GM10248 (cell line): ENCODE data around the gene TMEM63A.

Experiments used
- CTCF ChIA-PET: fragments of 300-600 bp; sonication (Branson Sonifier 250); formaldehyde crosslinking; extraction: SDS; loops from one replicate; lab custom pipeline; 2021; ENCODE audit warnings: antibody characterized with exemption; lab: Yijun Ruan, JAX
- POLR2A ChIA-PET: fragments of 350-650 bp; sonication (Branson Sonifier 250); formaldehyde crosslinking; extraction: SDS; loops from one replicate; lab custom pipeline; 2020; ENCODE audit warnings: antibody characterized with exemption; lab: Yijun Ruan, JAX
- DNase-seq: peaks from one replicate; pipeline ENCODE4 v3.0.0; 2012; ENCODE audit errors: extremely low spot score
- CTCF ChIP-seq: IDR thresholded peaks from 2 replicates; pipeline ENCODE4 v1.5.1; 2012; ENCODE audit warnings: mild to moderate bottlenecking, low read depth; ENCODE audit errors: extremely low read depth, missing control alignments, control extremely low read depth

The TMEM63A gene

GRCh38 chr1:225876900-225877510, 5.2 kb downstream of the TMEM63A start:
- no peak for TF ChIP-seq CTCF
- POLR2A ChIA-PET, result interaction anchor here (0.5 kb wide), 1 partner anchor 790 kb away, joined by 3 read pairs; no protein-coding TSS in a partner anchor
- DNase-seq, result no peak
- CTCF ChIA-PET, result interaction anchor here (0.7 to 1.7 kb wide), 7 partner anchors 11 to 100 kb away, joined by 3 to 6 read pairs (median 3); partner anchors contain the start of genes LEFTY1 and SRP9

- no peak for TF ChIP-seq CTCF
- CTCF ChIA-PET, result interaction anchor here (1.1 kb wide), 1 partner anchor 87 kb away, joined by 3 read pairs; no protein-coding TSS in a partner anchor
- POLR2A ChIA-PET, result interaction anchor here (0.5 kb wide), 1 partner anchor 119 kb away, joined by 3 read pairs; no protein-coding TSS in a partner anchor
- no peak for DNase-seq
Observed at GRCh38 chr1:225875044-225875815, 7.0 kb downstream of the TMEM63A start.

DNA sequence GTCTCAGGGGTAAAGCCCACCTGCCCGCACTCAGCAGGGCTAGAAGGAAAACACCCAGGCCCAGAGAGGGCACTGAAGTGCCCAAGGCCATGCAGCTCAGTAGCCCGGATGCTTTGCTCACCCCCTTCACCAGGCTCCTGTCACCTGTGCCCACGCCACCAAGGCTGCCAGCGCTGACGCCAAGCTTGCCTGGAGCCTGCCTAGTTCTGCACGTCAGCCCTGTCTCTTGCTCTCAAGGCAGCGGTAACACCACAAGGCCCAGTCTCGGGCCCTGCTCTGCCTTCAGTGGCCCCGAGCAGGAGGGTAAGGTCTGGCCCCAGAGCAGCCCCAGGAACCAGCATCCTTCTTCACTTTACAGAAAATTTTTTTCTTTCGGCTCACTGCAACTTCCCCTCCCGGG, 7.7 kb downstream of the TMEM63A start:
- POLR2A ChIA-PET, result interaction anchor here (0.5 kb wide), 1 partner anchor 120 kb away, joined by 3 read pairs; no protein-coding TSS in a partner anchor
- no peak for DNase-seq
- no peak for TF ChIP-seq CTCF
- CTCF ChIA-PET, result interaction anchor here (1.1 kb wide), 1 partner anchor 87 kb away, joined by 3 read pairs; no protein-coding TSS in a partner anchor

DNA sequence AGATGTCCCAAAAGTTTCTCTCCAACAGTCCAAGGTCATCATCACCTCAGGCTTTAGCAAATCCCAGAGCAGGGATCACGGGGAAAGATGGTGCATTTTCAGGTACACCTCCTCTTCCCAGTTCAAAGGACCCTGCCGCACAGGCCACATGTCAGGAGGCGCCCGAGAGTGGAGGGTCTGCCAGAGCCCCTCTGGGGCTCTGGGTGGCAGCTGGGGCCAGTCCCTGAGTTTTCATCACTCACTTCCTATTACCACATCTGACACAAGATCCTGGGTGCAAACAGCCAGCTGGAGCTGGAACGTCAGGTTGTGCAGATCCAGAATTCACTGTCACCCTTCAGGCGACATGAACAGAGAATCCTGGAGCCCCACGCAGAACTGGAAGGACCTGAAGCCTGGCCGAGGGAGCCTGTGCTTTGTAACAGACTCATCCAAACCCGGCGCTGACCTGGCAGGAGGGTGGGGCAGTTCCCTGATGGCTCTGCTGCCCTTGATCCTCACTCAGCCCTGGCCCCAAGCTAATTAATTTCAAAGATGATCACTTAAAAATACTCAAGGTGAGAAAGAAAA, 8.8 kb downstream of the TMEM63A start:
- CTCF ChIA-PET, result interaction anchor here (1.1 kb wide), 1 partner anchor 392 kb away, joined by 3 read pairs; no protein-coding TSS in a partner anchor
- POLR2A ChIA-PET, result no interaction called here
- TF ChIP-seq CTCF, result no peak

GRCh38 chr1:225872075-225872430, 10.1 kb downstream of the TMEM63A start:
- CTCF ChIA-PET, result interaction anchor here (2.7 kb wide), 1 partner anchor 9 kb away, joined by 13 read pairs; the partner anchor contains the start of gene TMEM63A
- POLR2A ChIA-PET, result no interaction called here
- TF ChIP-seq CTCF, result no peak
- DNase-seq, result no peak

More for the DNA sequence above, 8.8 kb downstream of the TMEM63A start:
- no peak for DNase-seq
